Activated CD8-positive, alpha-beta memory T cell treated with anti-CD3 and anti-CD28 coated beads for 1 hour (primary cell): Measurements from ENCODE around the gene SMAD7.

Source experiments
- DNase-seq, 2 donors: peaks; one replicate each; pipeline ENCODE4 v3.0.0-alpha.2; 2020; ENCODE audit warnings: low read depth in 1 of 2; ENCODE audit errors: extremely low read depth in 1 of 2

The SMAD7 gene

DNA sequence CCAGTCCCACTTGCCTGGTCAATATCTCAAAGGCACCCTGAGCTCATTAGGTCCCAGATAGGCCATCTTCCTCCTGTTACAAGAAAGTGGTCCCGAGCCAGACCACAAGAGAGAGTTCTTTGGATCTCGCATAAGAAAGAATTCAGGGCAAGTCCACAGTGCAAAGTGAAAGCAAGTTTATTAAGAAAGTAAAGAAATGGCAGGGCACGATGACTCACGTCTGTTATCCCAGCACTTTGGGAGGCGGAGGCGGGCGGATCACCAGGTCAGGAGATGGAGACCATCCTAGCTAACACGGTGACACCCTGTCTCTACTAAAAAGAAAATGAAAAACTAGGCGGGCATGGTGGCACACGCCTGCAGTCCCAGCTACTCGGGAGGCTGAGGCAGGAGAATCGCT is 10.8 kb upstream of the SMAD7 start:
- no peak for DNase-seq

DNA sequence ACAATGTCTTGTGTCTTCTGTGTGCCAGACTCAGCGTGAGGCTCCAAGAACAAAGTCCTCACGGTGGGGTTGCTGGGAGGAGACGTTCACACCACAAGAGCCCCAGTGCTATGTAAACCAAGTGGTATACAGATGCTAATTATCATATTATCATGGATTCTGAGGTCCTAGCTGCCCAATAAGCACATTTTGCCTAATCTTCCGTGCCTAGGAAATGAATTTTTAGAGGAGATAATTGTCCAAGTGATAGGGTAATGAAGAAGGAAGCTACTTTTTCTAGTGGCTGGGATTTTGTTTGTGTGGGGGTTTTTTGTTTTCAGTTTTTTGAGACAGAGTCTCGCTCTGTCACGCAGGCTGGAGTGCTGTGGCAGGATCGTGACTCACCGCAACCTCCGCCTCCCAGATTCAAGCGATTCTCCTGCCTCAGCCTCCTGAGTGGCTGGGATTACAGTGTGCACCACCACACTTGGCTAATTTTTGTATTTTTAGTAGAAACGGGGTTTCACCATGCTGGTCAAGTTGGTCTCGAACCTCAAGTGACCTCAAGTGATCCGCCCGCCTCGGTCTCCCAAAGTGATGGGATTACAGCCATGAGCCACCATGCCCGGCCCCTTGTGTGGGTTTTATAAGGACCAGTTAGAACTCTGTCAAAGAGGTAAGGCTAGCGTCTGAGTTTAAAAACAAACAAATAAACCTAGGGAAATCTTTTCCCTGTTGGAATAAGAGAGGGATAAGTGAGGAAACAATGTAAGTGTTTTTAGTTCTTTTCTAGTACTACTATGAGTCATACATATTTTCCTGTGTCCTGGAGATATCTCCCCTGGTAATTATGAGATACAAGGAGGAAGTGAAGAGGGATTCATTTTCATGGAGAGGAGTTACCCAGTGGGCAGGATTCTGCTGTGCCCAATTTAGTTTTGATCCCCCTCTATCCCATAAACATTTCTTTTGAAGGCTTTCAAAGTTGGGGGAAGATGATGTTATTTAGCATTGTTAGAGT is 9.5 kb upstream of the SMAD7 start:
- DNase-seq, result no peak

DNA sequence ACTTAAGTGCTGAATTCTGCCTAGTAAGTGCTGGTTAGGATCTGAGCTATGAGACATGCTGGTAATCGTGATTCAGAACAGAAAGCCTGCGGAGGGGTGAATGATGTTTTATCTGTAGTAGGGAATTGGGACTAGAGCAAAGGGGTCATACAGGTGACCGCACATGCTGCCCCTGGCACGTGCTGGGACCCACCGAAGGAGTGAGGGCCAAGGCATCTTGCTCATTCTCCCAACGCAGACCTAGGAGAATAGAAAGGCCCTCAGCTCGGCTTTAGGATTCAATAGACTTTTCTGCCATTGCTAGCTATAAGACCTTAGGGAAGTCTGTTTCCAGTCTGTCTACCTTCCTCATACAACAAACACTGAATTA is 8.8 kb upstream of the SMAD7 start:
- DNase-seq, result no peak

DNA sequence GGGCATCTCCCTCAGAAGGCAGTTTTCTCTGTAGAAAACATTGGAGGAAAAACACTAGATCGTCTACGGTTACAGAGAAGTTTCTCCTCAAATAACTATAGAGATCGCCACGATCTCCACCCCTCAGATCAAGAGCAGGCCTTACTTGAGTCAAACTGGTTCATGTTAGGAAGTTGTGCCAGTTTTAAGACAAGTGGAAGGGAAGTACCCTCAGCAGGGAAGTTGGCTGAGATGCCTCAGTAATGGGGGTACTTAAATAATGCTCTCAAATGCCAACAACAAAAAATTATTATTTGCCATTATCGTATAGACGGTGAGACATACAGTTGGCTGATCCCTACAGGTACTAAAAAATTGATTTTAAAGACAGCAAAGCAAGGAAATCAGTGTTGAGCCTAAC is 8.2 kb upstream of the SMAD7 start:
- no peak for DNase-seq

DNA sequence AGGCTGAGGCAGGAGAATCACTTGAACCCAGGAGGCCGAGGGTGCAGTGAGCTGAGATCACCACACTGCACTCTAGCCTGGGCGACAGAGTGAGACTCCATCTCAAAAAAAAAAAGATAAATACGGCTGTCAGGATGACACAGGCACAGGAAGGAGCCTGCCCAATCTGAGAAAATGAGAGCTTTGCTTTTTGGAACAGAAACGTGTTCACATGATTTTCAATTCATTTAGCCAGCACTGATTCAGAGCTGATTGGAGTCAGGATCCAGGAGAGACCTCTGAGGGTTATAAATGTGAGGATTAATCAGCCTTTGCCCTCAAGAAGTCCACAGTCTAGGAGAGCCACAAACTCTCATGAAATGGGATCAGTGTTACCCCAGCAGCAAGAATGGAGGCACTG is 6.9 kb upstream of the SMAD7 start:
- no peak for DNase-seq

- no peak for DNase-seq
Observed at GRCh38 chr18:48957136-48957535, 6.4 kb upstream of the SMAD7 start.

- DNase-seq, result no peak
Observed at GRCh38 chr18:48956356-48956755, 5.6 kb upstream of the SMAD7 start.

DNA sequence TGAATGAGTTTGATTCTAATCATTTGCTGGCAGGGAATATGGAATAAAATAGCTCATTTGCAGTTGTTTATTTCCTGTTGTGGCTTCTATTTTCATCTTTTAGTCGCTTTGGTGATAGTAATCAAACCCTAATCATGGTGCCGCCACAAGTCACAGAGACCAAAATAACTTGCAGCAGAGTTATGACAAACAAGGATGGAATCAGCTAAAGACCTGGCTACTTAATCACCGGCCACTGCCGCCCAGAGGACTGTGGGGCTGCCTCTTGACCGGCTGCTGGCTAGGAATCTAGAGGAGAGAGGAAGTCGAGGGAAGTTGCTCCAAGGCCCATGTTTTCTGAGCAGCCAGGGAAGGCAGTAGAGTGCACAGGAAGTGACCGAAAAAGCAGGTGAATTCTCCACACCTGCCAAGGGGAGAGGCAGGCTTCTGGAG is 5.1 kb upstream of the SMAD7 start:
- no peak for DNase-seq

DNA sequence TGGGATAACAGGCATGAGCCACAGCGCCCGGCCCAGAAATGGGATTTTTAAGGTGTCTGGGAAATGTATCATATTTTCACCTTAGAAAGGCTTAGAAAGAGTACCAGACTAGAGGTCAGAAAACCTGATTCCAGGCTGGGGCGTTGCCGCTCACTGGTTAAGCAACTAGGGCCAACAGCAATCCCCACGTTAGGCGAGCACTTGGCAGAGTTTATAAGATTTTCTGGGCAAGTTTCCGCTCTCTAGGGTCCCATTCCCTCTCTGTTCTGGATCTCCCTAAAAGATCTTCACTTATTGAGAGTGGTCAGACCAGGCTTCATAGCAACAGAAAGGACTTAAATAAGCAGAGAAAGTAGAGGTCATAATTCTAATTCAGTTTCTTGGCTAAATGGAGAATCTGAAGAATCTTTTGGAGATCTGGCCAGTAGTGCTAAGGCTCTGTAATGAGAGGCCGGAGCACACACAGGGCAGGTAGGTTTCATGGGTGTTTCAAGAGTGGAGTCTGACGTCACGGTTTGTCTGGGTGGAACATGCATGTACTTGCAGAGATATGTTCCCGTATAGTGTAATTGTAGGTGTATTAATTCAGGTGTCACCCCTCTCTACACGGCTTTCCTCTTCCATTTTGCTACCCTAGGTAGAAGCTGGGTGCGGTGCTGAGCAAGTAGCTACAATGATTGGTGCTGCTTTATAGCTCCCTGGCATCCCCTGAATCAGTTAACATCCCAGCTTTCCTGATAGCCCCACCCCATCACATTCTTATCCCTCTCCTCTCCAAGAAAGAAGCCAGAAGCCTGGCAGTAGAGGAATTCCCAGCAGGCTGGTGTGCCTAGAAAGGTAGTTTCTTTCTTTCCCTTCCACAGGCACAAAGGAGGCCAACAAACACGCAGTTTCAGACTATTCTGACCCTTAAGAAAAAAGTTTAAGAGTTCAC is 4.4 kb upstream of the SMAD7 start:
- DNase-seq, result no peak

- DNase-seq, result no peak
Observed at GRCh38 chr18:48953104-48953706, 2.4 kb upstream of the SMAD7 start.

- DNase-seq, result no peak
Observed at GRCh38 chr18:48952287-48953103, 1.7 kb upstream of the SMAD7 start.

- peak; percentile 55 to 73 for DNase-seq
Observed at GRCh38 chr18:48951448-48952286, 902 bp upstream of the SMAD7 start.

DNA sequence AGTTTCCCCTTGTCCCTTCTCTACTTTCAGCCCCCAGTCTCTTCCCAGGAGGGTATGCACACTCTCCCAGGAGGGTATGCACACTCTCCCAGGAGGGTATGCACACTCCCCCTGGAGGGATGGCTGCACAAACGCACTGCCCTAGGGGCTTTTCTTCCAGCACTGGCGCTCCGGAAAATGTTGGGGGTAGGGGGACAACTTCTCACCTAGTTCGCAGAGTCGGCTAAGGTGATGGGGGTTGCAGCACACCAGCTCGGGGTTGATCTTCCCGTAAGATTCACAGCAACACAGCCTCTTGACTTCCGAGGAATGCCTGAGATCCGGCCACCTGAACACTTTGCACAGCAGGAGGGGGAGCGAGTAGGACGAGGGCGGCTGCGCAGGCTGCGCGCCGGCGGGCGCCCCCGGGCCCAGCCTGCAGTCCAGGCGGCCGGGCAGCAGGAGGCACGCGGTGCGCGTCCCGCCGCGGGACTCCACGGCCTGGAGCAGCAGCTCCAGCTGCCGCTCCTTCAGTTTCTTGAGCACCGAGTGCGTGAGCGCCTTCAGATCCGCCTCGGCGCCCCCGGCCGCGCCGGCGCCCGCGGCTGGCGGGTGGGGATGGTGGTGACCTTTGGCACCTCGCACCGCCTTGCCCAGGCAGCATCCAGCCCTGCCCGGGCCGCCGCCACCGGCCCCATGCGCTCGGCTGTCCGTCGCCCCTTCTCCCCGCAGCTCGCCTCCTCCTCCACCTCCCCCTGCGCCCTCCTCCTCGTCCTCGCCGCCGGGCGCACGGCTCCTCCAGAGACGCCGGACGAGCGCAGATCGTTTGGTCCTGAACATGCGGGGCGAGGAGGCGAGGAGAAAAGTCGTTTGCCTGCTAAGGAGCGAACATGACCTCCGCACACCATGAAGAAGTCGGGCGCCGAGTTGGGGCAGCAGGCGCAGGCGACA is 894 bp downstream of the SMAD7 start:
- no peak for DNase-seq

DNA sequence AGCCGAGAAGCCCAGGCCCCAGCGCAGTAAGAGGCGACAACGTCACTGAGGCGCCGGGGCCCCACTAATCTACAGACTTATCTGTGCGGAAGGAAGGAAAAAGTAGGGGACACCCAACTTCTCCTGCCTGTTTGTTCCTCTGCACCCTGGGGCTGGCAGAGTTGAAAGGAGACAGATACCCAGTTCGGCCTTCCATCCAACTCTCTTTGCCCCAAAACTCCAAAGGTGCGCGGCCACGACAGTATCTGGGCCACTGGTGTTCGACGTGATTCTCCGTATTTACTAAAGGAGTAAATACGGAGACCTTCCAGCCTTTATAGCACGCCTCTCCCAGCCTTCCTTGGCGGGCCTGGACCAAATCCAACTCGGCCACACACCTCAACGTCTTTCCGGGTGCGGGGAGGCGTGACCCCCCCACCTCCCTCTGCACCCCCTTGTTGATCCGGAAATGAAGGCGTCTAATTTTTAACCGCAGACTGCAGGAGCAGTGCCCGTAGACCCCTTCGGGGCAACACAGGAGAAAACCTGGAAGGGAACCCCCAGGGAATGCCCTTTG is 1.6 kb downstream of the SMAD7 start:
- DNase-seq, result no peak

GRCh38 chr18:48948112-48949049 is 2.4 kb downstream of the SMAD7 start:
- no peak for DNase-seq

- no peak for DNase-seq
Observed at GRCh38 chr18:48947560-48947959, 3.2 kb downstream of the SMAD7 start.

DNA sequence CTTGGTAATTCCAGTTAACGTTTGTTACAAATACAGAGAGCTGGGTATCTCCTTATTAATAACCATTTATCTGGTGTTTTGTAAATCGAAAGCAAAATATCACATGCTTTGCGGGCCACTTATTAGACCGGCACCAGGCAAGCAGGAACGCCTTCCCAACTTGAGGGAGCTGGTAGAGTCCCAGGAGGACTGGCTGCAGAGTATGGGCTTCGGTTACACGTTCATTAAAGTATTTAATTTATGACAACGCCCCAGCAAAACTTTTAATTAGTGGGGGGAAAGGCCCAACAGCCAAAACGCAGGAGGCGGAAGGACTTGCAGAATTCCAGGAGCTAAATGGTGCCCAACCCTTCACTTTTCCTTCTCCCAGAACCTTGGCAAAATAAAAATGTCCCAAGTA is 3.7 kb downstream of the SMAD7 start:
- no peak for DNase-seq
